Measurements from ENCODE around the gene PRAMEF17. TPM values are rescaled to one million over a fixed set of nuclear protein-coding genes. Genes with fewer than 3 reads are reported as not detected.
"Not testable (repeated sequence)": the region's sequence is repeated elsewhere in the genome, so short reads cannot be mapped to it uniquely, and the experiment has no call there.

PRAMEF17 gene
- total and polyA plus RNA-seq, 9 of the 15 experiments (the other 6 are each of a cell fraction or from before 2014, with no cell fraction given): not detected

- TF ChIP-seq TSHZ1 (CRISPR knock-in tag; IDR thresholded peaks at IDR 0.05): no peak
- TF ChIP-seq RNF2 (IDR thresholded peaks at IDR 0.05): no peak
- no peak for TF ChIP-seq ZC3H4 (CRISPR knock-in tag; IDR thresholded peaks at IDR 0.05; ENCODE audit: borderline replicate concordance)
- no peak for TF ChIP-seq CCNT2 (IDR thresholded peaks at IDR 0.05; ENCODE audit: borderline replicate concordance, extremely low read depth, insufficient read length, low read depth, low read length)
- no peak for TF ChIP-seq ZNF512 (tag; IDR thresholded peaks at IDR 0.05)
- TF ChIP-seq ZFX (CRISPR knock-in tag; IDR thresholded peaks at IDR 0.05): no peak
- TF ChIP-seq ZNF282 (CRISPR knock-in tag; IDR thresholded peaks at IDR 0.05): no peak
- no peak for TF ChIP-seq ZNF239 (CRISPR knock-in tag; IDR thresholded peaks at IDR 0.05)
- TF ChIP-seq SMAD1 (IDR thresholded peaks at IDR 0.05; ENCODE audit: low read depth, low read length, partially characterized antibody): no peak
- TF ChIP-seq MAZ (CRISPR knock-in tag; conservative IDR thresholded peaks at IDR 0.05 in 1 of 2, IDR thresholded peaks at IDR 0.05 in 1 of 2): no peak
Measured at GRCh38 chr1:13407811-13408210, 18.4 kb downstream of the PRAMEF17 start (continued).

GRCh38 chr1:13410150-13410549 is 20.7 kb downstream of the PRAMEF17 start, which contains the start of gene PRAMEF20:
Gene PRAMEF20 (plus strand): TSS chr1:13410450. CDS start chr1:13416355, 5,905 bp downstream.
- H3K4me1 ChIP-seq (replicated peaks in 1 of 2; ENCODE audit: control insufficient read depth in 2 of 2, insufficient read depth in 2 of 2, low read length in 2 of 2); in situ Hi-C loops (cut with MboI); H3K27me3 ChIP-seq (ENCODE audit: control insufficient read depth in 2 of 2, insufficient read depth in 2 of 2, low read length in 2 of 2); FAIRE-seq; H3K9me3 ChIP-seq (replicated peaks; ENCODE audit: control insufficient read depth, insufficient read depth, low read depth, low read length); ATAC-seq; CTCF ChIA-PET (ENCODE audit: low intra/inter-chr PET ratio); H3K27ac ChIP-seq (ENCODE audit: extremely low read depth, low read depth, low read length); H3K36me3 ChIP-seq (ENCODE audit: control insufficient read depth, insufficient read depth, low read length); H4K20me1 ChIP-seq (replicated peaks; ENCODE audit: control insufficient read depth, insufficient read depth, low read length); H3K9ac ChIP-seq (ENCODE audit: insufficient read depth in 1 of 2, low read depth in 2 of 2, low read length in 2 of 2); H3K4me3 ChIP-seq; H3K79me2 ChIP-seq (ENCODE audit: control insufficient read depth, insufficient read depth, low read length); DNase-seq (ENCODE audit: extremely low read depth in 1 of 4, low spot score in 3 of 4); H3K4me2 ChIP-seq (ENCODE audit: insufficient read depth, low read length); H2AFZ ChIP-seq (ENCODE audit: low read depth, low read length); BruUV-seq (replicated peaks); POLR2A ChIA-PET; intact Hi-C loops (cut with micrococcal nuclease); H3K9me1 ChIP-seq (ENCODE audit: control insufficient read depth, insufficient read depth, low read length): not testable (repeated sequence)
- WGBS (ENCODE audit: insufficient coverage, low coverage, missing lambda C conversion rate): 0% methylated on average over 4 of the region's 4 CpGs

All from K562 (cell line).